Suprapubic skin (tissue), 4 donors: Measurements from ENCODE around the gene ZBTB46. TPM values are rescaled to one million over a fixed set of nuclear protein-coding genes. Genes with fewer than 3 reads are reported as not detected.

Experiments used
- DNase-seq, 2 donors: peaks; one replicate each; pipeline ENCODE4 v3.0.0-alpha.2; 2019; ENCODE audit warnings: low spot score in 2 of 2
- H3K27ac ChIP-seq: fragments of 200-600 bp; sonication (generic); one replicate; pipeline ENCODE4 v1.5.1; 2019
- H3K27me3 ChIP-seq: fragments of 200-600 bp; sonication (generic); one replicate; pipeline ENCODE4 v1.5.1; 2019
- H3K36me3 ChIP-seq: fragments of 200-600 bp; sonication (generic); one replicate; pipeline ENCODE4 v1.5.1; 2019
- H3K4me1 ChIP-seq: fragments of 200-600 bp; sonication (generic); one replicate; pipeline ENCODE4 v1.5.1; 2019
- H3K4me3 ChIP-seq: fragments of 200-600 bp; sonication (generic); one replicate; pipeline ENCODE4 v1.5.1; 2019; ENCODE audit warnings: mild to moderate bottlenecking
- H3K9me3 ChIP-seq: fragments of 200-600 bp; sonication (generic); one replicate; pipeline ENCODE4 v1.5.1; 2019
- EP300 ChIP-seq: sonication (generic); formaldehyde crosslinking; IDR thresholded peaks from one replicate; pipeline ENCODE4 v1.6.1; 2017; ENCODE audit warnings: antibody characterized with exemption
- POLR2A ChIP-seq, 2 donors: fragments of 450-650 bp; IDR thresholded peaks; one replicate each; pipeline ENCODE4 v1.6.1; 2017; ENCODE audit warnings: antibody characterized with exemption in 2 of 2, mild to moderate bottlenecking in 2 of 2, moderate library complexity in 2 of 2
- POLR2AphosphoS5 ChIP-seq, 3 donors: sonication (generic); formaldehyde crosslinking; IDR thresholded peaks; one replicate each; pipeline ENCODE4 v1.6.1; 2017; ENCODE audit warnings: antibody characterized with exemption in 3 of 3
- WGBS: methylation state at CpG from one replicate; pipeline ENCODE4 v1.1.5; 2018; 5-methylcytosine and 5-hydroxymethylcytosine counted together
- total RNA-seq, 4 donors: library from RNA; depleted of rRNA; stranded (reverse); fragments of >200 nt; gene quantifications; one replicate each; pipeline ENCODE4 v1.1.0, GENCODE V29; 2016
- TF ChIP-seq, protein P1 (sequence below), 2 donors: fragments of 200-600 bp in 1 of 2; fragments of 450-650 bp in 1 of 2; sonication (generic) in 1 of 2; IDR thresholded peaks; one replicate each; pipeline ENCODE4 v1.5.1; 2016 to 2019; ENCODE audit warnings: antibody characterized with exemption in 2 of 2, mild to moderate bottlenecking in 1 of 2, moderate library complexity in 1 of 2

Gene ZBTB46
- total RNA-seq, 4 donors from 2014 or later = 3.4 to 5.1 (median 4.4) TPM

DNA sequence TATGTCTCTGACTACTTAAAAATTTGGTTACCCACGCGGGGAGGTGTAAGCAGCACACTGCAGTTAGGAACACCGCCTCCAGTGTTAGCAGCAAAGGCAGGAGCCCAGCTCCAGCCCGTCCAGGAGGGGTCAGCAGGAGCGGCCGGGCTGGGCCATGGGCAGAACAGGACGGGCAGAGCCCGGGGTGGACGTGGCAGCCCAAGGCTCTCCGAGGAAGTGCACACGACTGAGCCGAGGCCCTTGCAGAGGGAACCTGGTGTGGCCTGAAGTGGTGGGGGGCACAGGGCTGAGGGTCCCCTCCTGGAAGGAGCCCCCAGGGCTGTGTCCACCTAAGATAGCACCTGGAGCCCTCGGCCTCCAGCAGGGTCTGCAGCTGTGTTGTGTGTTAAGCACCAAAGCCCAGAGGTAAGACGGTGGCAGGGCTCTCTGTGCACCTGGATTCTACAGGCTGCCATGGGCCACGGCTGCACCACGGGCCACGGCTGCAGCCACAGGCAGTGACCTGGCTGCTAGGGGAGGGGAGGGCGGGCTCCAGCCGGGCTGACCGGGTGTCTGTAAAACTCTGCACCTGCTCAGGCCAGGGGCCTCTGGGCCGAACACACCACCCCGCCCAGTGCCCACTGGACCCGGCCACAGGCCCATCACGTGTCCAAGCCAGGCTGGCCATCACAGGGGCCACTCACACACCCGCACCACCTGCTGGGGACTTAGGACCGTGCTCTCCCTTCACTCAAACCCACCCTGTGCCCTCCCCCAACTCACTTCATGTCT lies 84.9 kb downstream of the ZBTB46 start:
- H3K36me3 ChIP-seq = peaks cover 21% of the 10 kb centered on the region
- WGBS = 86% methylated on average over 14 of the region's 26 CpGs
- no peak overlapping the region for H3K4me3 ChIP-seq
- H3K9me3 ChIP-seq = no peaks in the 10 kb centered on the region
- H3K27ac ChIP-seq = no peak overlapping the region
- no peak for DNase-seq
- peaks cover 13% of the 10 kb centered on the region for H3K4me1 ChIP-seq
- H3K27me3 ChIP-seq = no peaks in the 10 kb centered on the region
- TF ChIP-seq EP300 (no peak), POLR2A (IDR thresholded peaks at IDR 0.05) (no peak), POLR2AphosphoS5 (IDR thresholded peaks at IDR 0.05) (no peak)
- TF ChIP-seq, protein P1, sequence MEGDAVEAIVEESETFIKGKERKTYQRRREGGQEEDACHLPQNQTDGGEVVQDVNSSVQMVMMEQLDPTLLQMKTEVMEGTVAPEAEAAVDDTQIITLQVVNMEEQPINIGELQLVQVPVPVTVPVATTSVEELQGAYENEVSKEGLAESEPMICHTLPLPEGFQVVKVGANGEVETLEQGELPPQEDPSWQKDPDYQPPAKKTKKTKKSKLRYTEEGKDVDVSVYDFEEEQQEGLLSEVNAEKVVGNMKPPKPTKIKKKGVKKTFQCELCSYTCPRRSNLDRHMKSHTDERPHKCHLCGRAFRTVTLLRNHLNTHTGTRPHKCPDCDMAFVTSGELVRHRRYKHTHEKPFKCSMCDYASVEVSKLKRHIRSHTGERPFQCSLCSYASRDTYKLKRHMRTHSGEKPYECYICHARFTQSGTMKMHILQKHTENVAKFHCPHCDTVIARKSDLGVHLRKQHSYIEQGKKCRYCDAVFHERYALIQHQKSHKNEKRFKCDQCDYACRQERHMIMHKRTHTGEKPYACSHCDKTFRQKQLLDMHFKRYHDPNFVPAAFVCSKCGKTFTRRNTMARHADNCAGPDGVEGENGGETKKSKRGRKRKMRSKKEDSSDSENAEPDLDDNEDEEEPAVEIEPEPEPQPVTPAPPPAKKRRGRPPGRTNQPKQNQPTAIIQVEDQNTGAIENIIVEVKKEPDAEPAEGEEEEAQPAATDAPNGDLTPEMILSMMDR (IDR thresholded peaks at IDR 0.05) = no peak

- TF ChIP-seq, protein P1 (IDR thresholded peaks at IDR 0.05) = no peak
- no peak for TF ChIP-seq EP300
- no peak for TF ChIP-seq POLR2AphosphoS5 (IDR thresholded peaks at IDR 0.05)
- TF ChIP-seq POLR2A (IDR thresholded peaks at IDR 0.05) = no peak
- Histone ChIP-seq H3K4me1 (peaks cover 18% of the 10 kb centered on the region), H3K4me3 (no peak overlapping the region), H3K27ac (no peak overlapping the region), H3K36me3 (peaks cover 21% of the 10 kb centered on the region), H3K9me3 (no peaks in the 10 kb centered on the region), H3K27me3 (no peaks in the 10 kb centered on the region)
- WGBS = 49% methylated on average over 15 of the region's 15 CpGs
- no peak for DNase-seq
Measured at GRCh38 chr20:63745424-63745805, 85.6 kb downstream of the ZBTB46 start.

GRCh38 chr20:63744574-63745423 lies 86.3 kb downstream of the ZBTB46 start:
- Histone ChIP-seq H3K4me3 (no peak overlapping the region), H3K9me3 (no peaks in the 10 kb centered on the region), H3K27me3 (no peaks in the 10 kb centered on the region), H3K27ac (no peak overlapping the region), H3K4me1 (peaks cover 21% of the 10 kb centered on the region), H3K36me3 (peaks cover 21% of the 10 kb centered on the region)
- 65% methylated on average over 23 of the region's 25 CpGs for WGBS
- TF ChIP-seq, protein P1 (IDR thresholded peaks at IDR 0.05) = no peak
- TF ChIP-seq POLR2AphosphoS5 (IDR thresholded peaks at IDR 0.05) (no peak), EP300 (no peak), POLR2A (IDR thresholded peaks at IDR 0.05) (no peak)
- DNase-seq = no peak

DNA sequence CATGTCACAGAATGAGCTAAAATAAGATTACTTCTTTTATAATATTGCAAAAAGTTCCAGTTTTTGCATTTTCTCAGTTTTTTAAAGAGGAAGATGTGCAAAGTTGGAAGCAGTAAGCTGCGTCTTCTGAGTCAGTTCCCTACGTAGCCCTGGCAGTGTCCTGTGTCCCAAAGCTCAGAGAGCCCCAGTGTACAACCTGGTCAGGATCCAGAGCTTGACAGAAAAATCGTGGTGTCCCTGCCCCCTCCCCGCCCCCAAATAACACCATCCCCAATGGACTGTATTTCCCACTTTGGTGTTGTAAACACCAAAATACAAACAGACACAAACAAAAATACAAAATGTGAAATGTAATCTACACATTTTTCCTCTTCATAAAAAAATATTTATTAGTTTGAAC lies 86.9 kb downstream of the ZBTB46 start:
- 73% methylated on average over 4 of the region's 4 CpGs for WGBS
- peaks cover 23% of the 10 kb centered on the region for H3K4me1 ChIP-seq
- peaks cover 21% of the 10 kb centered on the region for H3K36me3 ChIP-seq
- no peak for DNase-seq
- H3K4me3 ChIP-seq = no peak overlapping the region
- no peaks in the 10 kb centered on the region for H3K27me3 ChIP-seq
- no peaks in the 10 kb centered on the region for H3K9me3 ChIP-seq
- no peak overlapping the region for H3K27ac ChIP-seq
- TF ChIP-seq POLR2A (IDR thresholded peaks at IDR 0.05) (no peak), EP300 (no peak), POLR2AphosphoS5 (IDR thresholded peaks at IDR 0.05) (no peak)
- TF ChIP-seq, protein P1 (IDR thresholded peaks at IDR 0.05) = no peak
